Fibroblast of skin of back (primary cell): Measurements from ENCODE around the gene APC. TPM values are rescaled to one million over a fixed set of nuclear protein-coding genes. Genes with fewer than 3 reads are reported as not detected.
"Not testable (repeated sequence)": the region's sequence is repeated elsewhere in the genome, so short reads cannot be mapped to it uniquely, and the experiment has no call there.

Source experiments
- DNase-seq: peaks from one replicate; pipeline ENCODE4 v3.0.0-alpha.2; 2013
- polyA plus RNA-seq, 2 experiments: library from polyadenylated mRNA; unstranded; fragments of 120-200 nt; gene quantifications; one replicate each; pipeline ENCODE4 v1.2.1, GENCODE V29; 2013; ENCODE audit not compliant: insufficient read length in 2 of 2

The APC gene
- polyA plus RNA-seq (2013, experiment 1 of 2; ENCODE audit: insufficient read length), result 11.5 TPM
- 11.6 TPM for polyA plus RNA-seq (2013, experiment 2 of 2; ENCODE audit: insufficient read length)

DNA sequence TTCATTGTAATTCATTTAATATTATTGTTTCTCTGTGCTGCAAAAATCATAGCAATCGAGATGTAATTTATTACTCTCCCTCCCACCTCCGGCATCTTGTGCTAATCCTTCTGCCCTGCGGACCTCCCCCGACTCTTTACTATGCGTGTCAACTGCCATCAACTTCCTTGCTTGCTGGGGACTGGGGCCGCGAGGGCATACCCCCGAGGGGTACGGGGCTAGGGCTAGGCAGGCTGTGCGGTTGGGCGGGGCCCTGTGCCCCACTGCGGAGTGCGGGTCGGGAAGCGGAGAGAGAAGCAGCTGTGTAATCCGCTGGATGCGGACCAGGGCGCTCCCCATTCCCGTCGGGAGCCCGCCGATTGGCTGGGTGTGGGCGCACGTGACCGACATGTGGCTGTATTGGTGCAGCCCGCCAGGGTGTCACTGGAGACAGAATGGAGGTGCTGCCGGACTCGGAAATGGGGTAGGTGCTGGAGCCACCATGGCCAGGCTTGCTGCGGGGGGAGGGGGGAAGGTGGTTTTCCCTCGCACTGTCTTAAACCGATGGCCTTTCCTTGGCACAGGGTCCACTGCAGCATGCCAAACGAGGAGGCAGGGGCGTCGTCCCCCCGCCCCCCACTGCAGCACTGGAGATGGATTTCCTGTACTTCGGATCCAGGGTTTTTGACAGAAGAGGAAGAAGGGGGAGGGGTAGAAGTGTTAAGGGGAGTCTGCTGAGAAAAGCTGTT lies at the start of gene APC:
Gene APC, plus strand, starts transcription at position 423 of the 728 bp plus-strand sequence. CDS start 17,006 bp downstream, outside the sequence.
- peak; percentile 91 for DNase-seq

DNA sequence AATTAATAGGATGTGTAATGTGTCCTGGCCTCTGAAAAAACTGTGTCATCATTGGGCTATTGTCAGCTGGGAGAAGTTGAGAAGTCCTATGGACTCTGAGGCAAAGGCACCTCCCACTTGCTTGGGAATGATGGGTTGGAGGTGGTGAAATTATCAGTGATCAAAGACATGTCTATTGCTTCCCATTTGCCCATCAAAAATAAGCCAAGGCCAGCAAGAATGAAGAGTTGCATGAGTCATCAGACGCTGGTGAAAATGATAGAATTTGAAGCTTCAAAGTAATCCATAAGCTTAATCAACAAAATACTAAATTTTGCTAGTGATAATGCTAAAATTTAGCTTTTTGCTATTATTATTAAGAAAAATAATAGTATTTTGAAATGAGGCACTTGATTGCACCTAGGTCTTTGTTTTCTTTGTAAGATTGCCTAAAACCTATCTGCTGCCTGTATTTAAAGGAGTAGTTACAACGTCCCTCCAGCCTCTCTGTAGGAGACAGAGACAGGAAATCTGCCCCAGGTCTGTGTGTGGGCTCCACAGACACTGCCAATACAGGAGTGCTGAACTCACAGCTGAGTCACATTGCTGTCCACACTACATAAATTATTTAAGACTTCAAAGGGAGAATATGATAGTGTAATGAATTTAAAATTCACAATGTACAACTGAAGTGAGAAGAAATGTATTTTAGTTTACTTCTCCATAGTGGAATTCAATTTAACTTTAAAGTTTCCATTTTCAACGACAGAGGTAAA lies 48.4 kb upstream of the APC start:
- DNase-seq, result peak; percentile 47

DNA sequence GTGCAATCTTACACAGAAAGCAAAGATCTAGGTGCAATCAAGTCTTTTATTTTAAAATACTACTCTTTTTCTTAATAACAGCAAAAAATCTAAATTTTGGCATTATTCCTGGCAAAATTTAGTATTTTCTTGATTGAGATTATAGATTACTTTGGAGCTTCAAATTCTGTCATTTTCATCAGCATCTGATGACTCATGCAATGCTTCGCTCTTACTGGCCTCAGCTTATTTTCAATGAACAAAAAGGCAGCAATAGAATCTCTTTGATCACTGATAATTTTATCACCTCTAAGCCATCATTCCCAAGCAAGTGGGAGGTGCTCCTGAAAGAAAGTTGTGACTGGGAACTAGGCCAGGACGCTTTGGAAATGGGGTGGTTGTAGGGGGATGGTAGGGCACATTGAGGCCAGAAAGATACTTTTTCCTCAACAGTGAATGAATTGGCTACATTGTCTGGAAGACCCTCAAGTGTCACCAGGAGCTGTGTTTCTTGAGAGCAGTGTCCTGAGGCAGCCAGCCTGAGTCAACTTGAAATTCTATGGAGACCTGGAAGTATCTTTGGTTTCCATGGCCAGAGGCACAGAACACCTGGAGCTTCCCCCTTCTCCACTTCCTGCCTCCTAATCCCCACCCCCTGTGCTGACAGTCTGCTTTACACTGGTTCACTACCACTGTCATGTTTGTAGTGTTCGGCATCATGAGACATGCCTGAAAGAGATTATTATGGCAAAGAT lies 46.9 kb upstream of the APC start:
- DNase-seq, result no peak

- DNase-seq, result no peak
These were observed 46.4 kb upstream of the APC start for GRCh38 chr5:112691339-112691680.

GRCh38 chr5:112691758-112692157 lies 45.9 kb upstream of the APC start:
- no peak for DNase-seq

DNA sequence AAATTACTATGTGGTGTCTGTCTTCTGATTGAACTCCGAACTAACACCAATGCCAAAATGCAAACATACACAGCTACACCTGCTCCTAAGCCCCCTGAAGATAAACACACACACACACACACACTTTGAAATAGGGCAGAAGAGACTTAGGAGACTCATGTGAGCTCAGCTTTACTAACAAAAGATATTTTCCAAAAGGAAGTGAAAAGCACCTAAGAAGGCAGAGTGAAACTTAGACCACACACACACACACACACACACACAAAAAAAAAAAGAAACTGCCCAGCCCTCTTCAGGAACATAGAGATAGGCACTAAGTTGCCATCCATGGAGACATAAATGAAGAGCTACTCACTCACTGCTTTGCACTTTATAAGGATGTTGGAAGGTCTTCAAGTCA lies 45.2 kb upstream of the APC start:
- no peak for DNase-seq

DNA sequence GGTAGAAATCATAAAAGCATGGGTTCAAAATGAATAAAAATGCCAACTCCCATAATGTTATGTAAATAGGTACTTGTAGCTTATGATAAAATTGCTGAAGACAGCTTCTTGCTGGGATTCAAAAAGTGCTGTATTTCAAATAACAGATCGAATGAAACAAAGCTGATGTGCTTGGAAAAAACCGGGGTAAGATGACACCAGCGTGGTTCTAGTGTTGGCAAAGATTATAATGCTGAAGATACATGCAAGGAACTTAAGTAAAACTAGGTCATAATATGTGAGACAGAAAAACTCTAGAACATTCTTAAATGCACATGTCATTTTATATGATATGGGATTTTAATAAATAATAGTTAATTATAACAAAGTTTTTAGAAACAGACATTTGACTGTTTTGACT lies 44.4 kb upstream of the APC start:
- no peak for DNase-seq

DNA sequence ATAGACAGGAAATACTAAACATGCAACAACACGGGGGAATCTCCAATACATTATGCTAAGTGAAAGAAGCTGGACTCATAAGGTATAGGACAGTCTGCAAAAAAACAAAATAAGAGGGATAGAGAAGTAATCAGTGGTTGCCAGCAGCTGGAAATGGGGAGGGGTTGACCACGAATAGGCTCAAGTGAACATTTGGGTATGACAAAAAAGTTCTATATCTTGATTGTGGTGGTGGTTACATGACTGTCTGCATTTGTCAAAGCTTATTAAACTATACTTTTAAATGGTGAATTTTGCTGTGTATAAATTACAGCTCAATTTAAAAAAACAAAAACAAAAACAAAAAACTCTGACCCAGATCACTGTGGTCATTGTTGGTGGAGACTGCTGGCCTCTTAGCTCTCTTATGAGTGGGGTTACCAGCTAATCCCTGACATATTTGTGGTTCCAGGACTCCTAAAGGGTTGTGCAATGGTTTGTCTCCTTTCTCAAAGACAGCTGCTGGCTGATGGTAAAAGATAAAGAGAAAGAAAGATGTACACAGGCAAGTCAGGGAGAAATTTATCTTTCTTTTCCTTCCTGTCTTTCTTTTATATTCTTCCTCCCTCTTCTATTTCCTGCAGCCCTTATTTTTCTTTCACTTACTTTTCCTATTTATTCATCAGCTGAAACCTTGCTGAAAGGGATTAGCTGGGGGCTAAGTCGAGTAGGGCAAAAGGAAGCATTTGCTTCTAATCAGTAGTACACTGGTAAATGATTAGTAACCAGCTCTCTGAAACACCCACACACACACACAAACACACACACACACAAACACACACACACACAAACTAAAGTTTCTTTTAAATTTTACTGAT lies 42.6 kb upstream of the APC start:
- no peak for DNase-seq

DNA sequence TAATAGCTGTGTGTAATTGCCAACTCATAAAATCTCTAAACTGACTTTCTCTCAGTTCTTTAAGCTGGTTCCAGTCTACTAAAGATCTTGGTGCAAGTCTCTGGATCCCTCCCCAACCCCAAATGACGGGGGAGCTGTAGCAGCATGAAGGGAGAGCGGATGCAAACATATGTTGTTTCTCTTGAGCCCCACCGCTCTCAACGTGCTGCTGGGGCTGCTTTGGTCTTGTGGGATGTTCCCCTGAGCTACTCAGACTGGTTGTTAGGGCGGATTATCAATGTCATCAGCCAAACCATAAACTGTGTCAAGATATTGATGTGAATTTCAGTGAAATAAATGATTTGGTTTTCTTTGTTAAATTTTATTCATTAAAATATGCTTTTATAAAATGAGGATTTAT lies 40.9 kb upstream of the APC start:
- DNase-seq, result no peak

- DNase-seq, result no peak
These were observed 40.4 kb upstream of the APC start for GRCh38 chr5:112697322-112697721.

DNA sequence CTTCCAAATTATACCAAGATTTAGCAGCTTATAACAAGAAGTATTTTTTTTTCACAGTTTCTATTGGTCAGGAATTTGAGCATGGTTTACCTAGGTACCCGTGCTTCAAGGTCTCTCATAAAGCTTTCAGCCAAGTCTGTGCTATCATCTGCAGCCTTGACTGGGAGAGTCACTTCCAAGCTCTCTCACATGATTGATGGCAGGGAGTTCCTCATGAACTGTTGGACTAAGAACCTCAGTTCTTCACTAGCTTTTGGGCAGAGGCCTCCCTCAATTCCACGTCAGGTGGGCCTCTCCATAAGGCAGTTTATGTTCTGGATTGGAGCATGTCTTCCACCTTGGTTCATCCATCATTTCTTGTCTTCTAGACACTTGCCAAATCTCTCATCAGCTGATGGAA lies 39.9 kb upstream of the APC start:
- no peak for DNase-seq

DNA sequence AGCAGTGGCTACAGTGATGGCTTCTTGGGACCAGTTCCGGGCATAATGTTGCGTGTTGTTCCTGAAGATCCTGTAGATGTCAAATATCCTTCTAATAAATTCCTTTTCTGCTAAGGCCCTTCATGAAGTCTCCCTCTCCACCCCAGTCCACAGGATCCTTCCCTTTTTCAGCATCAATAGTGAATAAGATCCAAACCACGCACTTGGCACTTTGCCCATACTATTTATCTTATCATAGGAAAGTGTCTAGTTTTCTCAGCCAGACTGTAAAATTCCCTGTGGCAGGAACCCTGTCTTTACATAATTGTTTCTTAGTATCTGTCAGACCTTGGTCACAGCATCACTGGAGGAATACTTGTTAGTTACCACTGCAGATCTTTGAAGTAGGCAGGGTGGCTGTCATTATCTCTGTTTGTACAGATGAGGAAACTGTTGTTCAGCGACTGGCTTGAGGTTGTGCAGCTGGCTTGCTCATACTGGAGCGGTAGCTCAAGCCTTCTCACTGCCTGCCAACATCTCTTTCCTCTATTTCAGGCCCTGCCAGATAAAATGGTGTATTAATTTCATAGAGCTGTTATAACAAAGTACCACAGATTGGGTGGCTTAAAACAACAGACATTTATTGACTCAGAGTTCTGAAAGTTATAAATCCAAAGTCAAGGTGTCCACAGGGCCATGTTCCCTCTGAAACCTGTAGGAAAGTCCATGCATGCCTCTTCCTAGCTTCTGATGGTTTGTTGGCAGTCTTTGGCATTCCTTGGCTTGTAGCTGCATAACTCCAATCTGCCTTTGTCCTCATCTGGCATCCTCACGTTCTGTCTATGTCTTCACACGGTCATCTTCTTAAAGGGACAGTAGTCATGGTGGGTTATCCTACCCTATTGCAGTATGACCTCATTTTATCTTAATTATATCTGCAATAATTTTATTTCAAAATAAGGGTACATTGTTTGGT lies 33.5 kb upstream of the APC start:
- peak; percentile 45 for DNase-seq

GRCh38 chr5:112706446-112707016 lies 31.2 kb upstream of the APC start:
- DNase-seq, result no peak

DNA sequence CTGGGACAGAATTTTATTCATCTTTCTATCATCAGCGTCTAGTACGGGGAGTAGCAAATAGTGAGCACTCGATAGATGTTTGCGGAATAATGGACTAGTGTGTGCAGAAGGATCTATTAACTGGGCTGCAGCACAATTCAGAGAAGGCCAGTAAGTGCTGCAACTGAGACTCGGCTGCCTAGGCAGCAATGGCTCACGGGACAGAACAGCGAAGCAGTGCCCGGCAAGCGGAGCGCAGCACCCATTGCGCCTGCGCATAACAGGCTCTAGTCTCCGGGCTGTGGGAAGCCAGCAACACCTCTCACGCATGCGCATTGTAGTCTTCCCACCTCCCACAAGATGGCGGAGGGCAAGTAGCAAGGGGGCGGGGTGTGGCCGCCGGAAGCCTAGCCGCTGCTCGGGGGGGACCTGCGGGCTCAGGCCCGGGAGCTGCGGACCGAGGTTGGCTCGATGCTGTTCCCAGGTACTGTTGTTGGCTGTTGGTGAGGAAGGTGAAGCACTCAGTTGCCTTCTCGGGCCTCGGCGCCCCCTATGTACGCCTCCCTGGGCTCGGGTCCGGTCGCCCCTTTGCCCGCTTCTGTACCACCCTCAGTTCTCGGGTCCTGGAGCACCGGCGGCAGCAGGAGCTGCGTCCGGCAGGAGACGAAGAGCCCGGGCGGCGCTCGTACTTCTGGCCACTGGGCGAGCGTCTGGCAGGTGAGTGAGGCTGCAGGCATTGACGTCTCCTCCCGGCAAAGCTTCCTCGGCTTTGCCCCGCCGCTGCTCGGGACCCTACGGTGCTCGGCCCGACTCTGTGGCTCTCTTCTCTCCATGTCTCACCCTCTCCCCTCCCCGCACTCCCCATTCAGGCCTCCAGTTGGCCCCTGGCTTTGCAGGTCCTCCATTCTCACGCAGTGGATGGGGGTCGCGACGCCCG lies 30.2 kb upstream of the APC start:
- peak; percentile 98 for DNase-seq

DNA sequence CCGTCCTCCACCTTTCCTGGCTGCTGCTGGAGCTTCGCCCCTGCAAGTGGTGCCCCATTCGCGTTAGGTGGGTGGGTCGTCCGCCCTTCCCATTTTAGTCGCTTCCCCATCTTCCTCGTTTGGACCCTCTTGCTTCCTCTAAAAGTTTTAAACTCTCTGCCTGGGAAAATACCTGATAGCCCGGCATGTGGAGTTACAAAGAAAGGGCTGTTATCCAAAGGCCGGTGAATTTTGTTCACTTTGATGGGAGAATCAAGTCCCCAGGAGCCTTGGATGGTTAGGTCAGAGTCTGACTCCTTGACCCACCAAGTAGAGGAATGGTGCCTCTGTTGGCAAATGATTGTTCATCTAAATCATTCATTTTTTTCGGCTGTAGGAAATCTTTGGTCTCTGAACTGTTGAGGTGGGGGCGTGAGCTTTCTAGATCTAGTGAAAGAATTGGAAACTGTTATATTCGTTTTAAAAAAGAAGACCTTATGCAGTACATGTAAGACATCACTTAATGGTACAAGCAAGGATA lies 29.5 kb upstream of the APC start:
- DNase-seq, result no peak

DNA sequence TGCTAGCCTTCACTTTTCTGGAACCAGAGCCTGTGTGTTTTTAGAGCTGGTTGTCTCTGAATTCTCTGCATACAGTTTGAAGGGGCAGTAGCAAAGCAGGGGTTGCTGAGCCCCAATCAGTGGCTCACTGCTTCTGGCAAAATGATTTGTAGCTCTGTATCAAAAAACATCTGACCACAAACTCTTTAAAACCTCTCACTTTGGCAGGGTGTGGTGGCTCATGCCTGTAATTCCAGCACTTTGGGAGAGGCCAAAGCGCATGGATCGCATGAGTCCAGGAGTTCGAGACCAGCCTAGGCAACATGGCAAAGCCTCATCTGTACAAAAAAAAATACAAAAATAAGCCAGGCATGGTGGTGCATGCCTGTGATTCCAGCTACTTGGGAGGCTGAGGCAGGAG lies 28.3 kb upstream of the APC start:
- peak; percentile 9 for DNase-seq

DNA sequence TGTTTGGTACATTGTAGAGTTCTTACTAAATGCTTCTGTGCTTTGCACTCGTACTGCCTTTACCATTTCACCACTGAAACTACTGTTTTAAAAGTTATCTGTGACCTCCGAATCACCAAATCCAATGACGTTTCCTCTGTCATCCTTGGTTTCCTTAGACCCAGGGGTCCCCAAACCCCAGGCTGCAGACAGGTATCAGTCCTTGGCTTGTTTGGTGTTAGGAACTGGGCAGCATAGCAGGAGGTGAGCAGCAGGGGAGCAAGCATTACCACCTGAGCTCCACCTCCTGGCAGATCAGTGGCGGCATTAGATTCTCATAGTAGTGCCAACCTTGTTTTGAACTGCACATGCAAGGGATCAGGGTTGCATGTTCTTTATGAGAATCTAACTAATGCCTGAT lies 26.8 kb upstream of the APC start:
- no peak for DNase-seq

DNA sequence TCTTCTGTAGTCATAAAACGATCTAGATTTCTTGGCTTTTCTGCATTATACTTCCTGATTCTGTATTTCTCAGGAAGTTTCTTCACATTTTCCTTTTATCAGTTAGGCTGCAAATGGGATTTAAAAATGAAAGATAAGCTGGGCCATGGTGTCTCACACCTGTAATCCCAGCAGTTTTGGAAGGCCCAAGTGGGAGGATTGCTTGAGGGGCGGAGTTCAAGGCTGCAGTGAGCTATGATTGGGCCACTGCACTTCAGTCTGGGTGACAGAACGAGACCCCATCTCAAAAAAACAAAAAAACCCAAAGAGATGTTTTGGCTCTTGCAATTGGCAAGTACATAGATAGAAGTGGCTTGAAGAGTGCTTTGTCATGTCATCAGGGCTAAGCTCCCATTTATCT lies 26.2 kb upstream of the APC start:
- no peak for DNase-seq

GRCh38 chr5:112713206-112713605 lies 24.5 kb upstream of the APC start:
- DNase-seq, result no peak

GRCh38 chr5:112716895-112717294 lies 20.8 kb upstream of the APC start:
- not testable (repeated sequence) for DNase-seq
